Neural crest cell (in vitro differentiated cells): Measurements from ENCODE around the gene PUS7L. TPM values are rescaled to one million over a fixed set of nuclear protein-coding genes. Genes with fewer than 3 reads are reported as not detected.

ENCODE experiments used
- DNase-seq: peaks from one replicate; pipeline ENCODE4 v3.0.0; 2021; ENCODE audit warnings: low read depth, mixed read lengths, low spot score
- H3K27ac Mint-ChIP-seq: one replicate; pipeline ENCODE4 v1.8.0; 2021; ENCODE audit warnings: mild to moderate bottlenecking, mixed read lengths; ENCODE audit not compliant: unreplicated experiment
- H3K27me3 Mint-ChIP-seq: 2 replicates; pipeline ENCODE4 v1.8.0; 2021; ENCODE audit warnings: low read depth, mild to moderate bottlenecking, mixed read lengths
- H3K36me3 Mint-ChIP-seq: 2 replicates; pipeline ENCODE4 v1.8.0; 2021; ENCODE audit warnings: low read depth, mild to moderate bottlenecking, mixed read lengths
- H3K4me1 Mint-ChIP-seq: 2 replicates; pipeline ENCODE4 v1.8.0; 2021; ENCODE audit warnings: mixed read lengths
- H3K4me3 Mint-ChIP-seq: one replicate; pipeline ENCODE4 v1.8.0; 2021; ENCODE audit warnings: mild to moderate bottlenecking, mixed read lengths
- H3K9me3 Mint-ChIP-seq: 2 replicates; pipeline ENCODE4 v1.8.0; 2021; ENCODE audit warnings: mixed read lengths
- total RNA-seq: library from RNA; stranded (reverse); gene quantifications from 2 replicates; pipeline ENCODE4 v1.2.1, GENCODE V29; 2021
- TF ChIP-seq, protein P1 (sequence below): fragments of 200-600 bp; sonication (generic); conservative IDR thresholded peaks from 2 replicates; pipeline ENCODE4 v1.5.0; 2021; ENCODE audit warnings: antibody characterized with exemption, mild to moderate bottlenecking

The PUS7L gene
- total RNA-seq, 1 donor from 2014 or later, result 7.8 TPM

DNA sequence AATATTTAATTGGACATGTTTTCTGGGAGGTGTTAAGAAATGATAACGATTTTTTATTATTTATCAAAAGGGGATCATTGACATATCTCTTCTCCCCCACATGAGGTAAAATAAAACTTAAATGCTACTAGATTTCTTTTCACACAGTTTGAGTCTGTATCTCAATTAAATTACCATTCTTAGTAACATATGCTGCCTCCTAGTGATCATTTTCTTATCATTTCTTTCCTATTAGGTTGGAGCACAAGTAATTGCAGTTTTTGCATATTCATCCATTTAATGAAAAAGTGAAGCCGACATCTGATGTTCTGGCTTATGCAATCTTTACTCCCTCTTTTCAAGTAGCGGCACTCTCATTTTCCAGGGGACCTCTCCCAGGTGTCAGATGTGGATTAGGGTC lies 24.9 kb downstream of the PUS7L start:
- H3K9me3 Mint-ChIP-seq, result no peaks in the 10 kb centered on the region
- TF ChIP-seq, protein P1, sequence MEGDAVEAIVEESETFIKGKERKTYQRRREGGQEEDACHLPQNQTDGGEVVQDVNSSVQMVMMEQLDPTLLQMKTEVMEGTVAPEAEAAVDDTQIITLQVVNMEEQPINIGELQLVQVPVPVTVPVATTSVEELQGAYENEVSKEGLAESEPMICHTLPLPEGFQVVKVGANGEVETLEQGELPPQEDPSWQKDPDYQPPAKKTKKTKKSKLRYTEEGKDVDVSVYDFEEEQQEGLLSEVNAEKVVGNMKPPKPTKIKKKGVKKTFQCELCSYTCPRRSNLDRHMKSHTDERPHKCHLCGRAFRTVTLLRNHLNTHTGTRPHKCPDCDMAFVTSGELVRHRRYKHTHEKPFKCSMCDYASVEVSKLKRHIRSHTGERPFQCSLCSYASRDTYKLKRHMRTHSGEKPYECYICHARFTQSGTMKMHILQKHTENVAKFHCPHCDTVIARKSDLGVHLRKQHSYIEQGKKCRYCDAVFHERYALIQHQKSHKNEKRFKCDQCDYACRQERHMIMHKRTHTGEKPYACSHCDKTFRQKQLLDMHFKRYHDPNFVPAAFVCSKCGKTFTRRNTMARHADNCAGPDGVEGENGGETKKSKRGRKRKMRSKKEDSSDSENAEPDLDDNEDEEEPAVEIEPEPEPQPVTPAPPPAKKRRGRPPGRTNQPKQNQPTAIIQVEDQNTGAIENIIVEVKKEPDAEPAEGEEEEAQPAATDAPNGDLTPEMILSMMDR, result no peak
- no peaks in the 10 kb centered on the region for H3K27me3 Mint-ChIP-seq
- no peak overlapping the region for H3K4me3 Mint-ChIP-seq
- no peak for DNase-seq
- H3K27ac Mint-ChIP-seq, result no peak overlapping the region
- H3K4me1 Mint-ChIP-seq, result no peaks in the 10 kb centered on the region
- no peaks in the 10 kb centered on the region for H3K36me3 Mint-ChIP-seq

DNA sequence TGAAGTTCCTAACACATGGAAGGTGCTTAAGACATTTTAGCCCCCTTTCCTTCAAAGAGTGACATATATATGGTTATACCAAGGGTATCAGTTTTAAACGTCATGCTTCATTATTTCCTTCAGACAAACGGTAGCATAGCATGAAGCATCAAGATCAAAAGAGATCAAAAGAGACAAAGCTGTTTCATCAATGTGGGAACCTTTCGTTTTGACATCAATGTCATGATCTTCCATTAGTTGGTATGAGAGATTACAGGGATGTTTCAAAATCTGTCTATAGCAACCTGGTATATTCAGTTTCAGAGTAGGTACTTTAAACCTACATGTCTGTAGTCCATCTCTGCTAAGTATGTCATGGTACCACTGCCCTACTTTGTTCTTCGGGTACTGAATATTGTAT lies 28.3 kb downstream of the PUS7L start:
- Mint-ChIP-seq H3K9me3 (no peaks in the 10 kb centered on the region), H3K36me3 (no peaks in the 10 kb centered on the region), H3K4me1 (no peaks in the 10 kb centered on the region), H3K4me3 (no peak overlapping the region), H3K27me3 (no peaks in the 10 kb centered on the region), H3K27ac (no peak overlapping the region)
- no peak for DNase-seq
- TF ChIP-seq, protein P1, result no peak

DNA sequence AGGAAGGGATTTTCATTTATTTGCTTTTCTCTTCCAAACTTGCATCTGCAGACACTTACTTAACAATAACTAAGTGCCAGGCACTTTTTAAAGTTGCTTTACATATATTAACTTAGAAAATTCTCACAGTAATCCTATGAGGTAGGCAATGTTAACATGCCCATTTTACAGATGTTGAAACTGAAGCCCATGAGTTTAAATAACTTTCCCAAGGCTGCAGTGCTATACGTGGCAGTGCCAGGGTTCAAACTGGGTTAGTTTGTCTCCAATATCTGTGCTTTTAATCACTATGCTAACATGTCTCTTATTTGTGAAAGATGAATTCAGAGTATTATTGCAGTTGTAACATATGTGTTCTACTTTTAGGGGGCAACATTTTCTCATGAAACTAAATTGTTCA lies 29.9 kb downstream of the PUS7L start:
- no peaks in the 10 kb centered on the region for H3K4me1 Mint-ChIP-seq
- H3K9me3 Mint-ChIP-seq, result no peaks in the 10 kb centered on the region
- DNase-seq, result no peak
- H3K27me3 Mint-ChIP-seq, result no peaks in the 10 kb centered on the region
- no peak overlapping the region for H3K4me3 Mint-ChIP-seq
- TF ChIP-seq, protein P1, result no peak
- H3K27ac Mint-ChIP-seq, result no peak overlapping the region
- H3K36me3 Mint-ChIP-seq, result no peaks in the 10 kb centered on the region

DNA sequence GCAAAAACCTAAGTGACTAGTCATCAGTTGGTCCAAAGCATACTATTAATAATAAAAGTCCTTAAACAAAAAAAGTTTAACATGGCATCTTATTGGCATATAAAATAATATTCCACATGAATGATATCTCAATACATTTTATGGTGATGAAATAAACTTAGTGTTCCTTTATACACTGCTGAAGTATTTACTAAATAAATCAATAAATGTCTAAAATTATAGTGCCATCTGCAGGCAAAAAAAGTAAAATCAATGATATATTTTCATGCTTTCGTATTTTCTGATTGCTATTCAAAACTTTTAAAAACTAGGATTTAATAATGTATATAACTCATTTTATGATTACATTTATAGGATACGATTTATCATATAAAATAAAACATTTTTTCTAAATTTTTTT lies 30.5 kb downstream of the PUS7L start:
- no peak overlapping the region for H3K27ac Mint-ChIP-seq
- no peaks in the 10 kb centered on the region for H3K36me3 Mint-ChIP-seq
- peaks cover 2% of the 10 kb centered on the region for H3K4me1 Mint-ChIP-seq
- no peak overlapping the region for H3K4me3 Mint-ChIP-seq
- H3K9me3 Mint-ChIP-seq, result no peaks in the 10 kb centered on the region
- H3K27me3 Mint-ChIP-seq, result no peaks in the 10 kb centered on the region
- TF ChIP-seq, protein P1, result peak; percentile 69
- no peak for DNase-seq

DNA sequence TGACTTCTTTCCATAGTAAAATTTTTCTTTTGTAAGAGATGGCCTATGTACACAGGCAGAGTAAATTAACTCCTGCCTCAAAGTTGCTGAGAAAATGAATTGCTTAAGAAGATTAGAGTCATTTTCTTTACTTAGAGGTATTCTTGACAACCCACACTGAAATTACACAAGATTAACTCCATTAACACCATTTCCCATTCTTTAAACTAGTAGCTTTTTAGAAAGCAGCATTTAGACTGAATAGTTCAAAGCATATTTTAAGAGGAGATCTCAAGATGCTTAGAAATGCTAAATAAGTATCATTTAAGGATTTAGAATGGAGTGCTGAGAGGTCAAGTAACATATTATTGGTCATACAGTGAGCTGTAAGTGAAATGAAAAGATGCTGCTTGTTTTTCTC lies 35.5 kb downstream of the PUS7L start:
- no peak for DNase-seq
- no peaks in the 10 kb centered on the region for H3K9me3 Mint-ChIP-seq
- TF ChIP-seq, protein P1, result no peak

DNA sequence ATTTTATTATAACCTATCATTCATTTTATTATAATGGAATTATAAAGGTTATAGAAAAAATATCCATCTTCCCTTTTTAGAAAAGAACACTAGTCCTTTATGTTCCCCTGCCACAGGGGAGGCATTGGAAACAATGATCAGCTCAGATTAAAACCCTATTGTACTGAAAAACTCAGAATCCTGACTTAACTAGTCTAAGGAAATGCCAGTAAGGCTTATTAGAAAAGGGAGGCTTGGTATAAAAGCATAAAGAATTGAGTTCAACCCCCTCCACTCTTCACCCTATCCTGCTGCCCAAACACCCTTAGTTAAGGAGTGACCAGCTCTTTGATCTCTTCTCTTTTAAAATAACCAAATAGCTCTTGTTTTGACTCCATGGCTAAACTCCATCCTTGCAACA lies 36.0 kb downstream of the PUS7L start:
- no peak overlapping the region for H3K4me3 Mint-ChIP-seq
- peaks cover 14% of the 10 kb centered on the region for H3K4me1 Mint-ChIP-seq
- H3K27ac Mint-ChIP-seq, result no peak overlapping the region
- H3K27me3 Mint-ChIP-seq, result no peaks in the 10 kb centered on the region
- H3K9me3 Mint-ChIP-seq, result no peaks in the 10 kb centered on the region
- no peak for DNase-seq
- TF ChIP-seq, protein P1, result no peak
- H3K36me3 Mint-ChIP-seq, result no peaks in the 10 kb centered on the region

More for the DNA sequence above, 35.5 kb downstream of the PUS7L start:
- no peaks in the 10 kb centered on the region for H3K36me3 Mint-ChIP-seq
- H3K27me3 Mint-ChIP-seq, result no peaks in the 10 kb centered on the region
- peaks cover 9% of the 10 kb centered on the region for H3K4me1 Mint-ChIP-seq
- H3K4me3 Mint-ChIP-seq, result no peak overlapping the region
- no peak overlapping the region for H3K27ac Mint-ChIP-seq
